Measurements from ENCODE around the gene PYGL. TPM values are rescaled to one million over a fixed set of nuclear protein-coding genes. Genes with fewer than 3 reads are reported as not detected.

The PYGL gene
- total and polyA plus RNA-seq, 2 donors (not counting 3 experiments of a cell fraction or from before 2014, with no cell fraction given) = 15.1 to 45.7 TPM

DNA sequence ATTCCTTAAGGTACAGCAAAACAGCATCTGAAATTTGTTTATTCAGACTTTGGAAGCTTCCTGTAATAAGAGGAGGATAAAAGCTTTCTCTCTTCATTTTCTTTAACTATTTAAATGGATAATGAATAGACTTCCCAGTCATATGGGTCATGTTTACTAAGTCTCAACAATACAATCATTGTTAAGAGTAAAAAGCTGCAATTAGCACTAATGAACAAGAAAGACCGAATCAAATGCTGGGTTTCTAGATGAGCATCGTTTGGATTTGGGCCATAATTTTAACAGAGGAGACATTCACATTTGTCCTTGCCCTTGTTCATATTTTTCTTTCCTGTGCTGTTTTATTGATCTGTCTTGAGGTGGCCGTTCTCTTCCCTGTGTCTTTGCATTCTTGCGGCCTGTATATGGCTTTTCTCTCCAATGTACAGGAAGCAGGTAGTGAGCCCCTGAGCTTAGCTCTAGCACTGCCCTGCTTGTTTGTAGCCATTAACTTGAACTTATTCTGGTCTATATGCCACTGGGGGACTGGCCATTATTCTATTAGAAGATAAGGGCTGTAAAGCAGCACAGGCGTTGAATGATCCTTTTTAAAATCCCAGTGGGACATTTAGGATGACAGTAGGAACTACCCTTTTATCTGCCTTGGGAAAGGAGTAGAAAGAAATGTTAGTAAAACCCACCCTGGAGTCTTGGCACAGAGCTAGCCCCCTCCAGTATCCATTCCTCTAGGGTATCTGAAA lies 37.8 kb downstream of the PYGL start:
- H3K9me1 ChIP-seq (replicated peaks; ENCODE audit: control insufficient read depth, extremely low read depth, insufficient read depth, low read length) = no peaks in the 10 kb centered on the region
- BruUV-seq (replicated peaks) = no TSS peak
- TF ChIP-seq EZH2 (IDR thresholded peaks at IDR 0.05; ENCODE audit: borderline replicate concordance, low read depth, low read length, severe bottlenecking) = no peak
- TF ChIP-seq JUN (IDR thresholded peaks at IDR 0.05; ENCODE audit: borderline replicate concordance, insufficient read depth, insufficient read length, low read depth) = no peak
- TF ChIP-seq, protein P1, sequence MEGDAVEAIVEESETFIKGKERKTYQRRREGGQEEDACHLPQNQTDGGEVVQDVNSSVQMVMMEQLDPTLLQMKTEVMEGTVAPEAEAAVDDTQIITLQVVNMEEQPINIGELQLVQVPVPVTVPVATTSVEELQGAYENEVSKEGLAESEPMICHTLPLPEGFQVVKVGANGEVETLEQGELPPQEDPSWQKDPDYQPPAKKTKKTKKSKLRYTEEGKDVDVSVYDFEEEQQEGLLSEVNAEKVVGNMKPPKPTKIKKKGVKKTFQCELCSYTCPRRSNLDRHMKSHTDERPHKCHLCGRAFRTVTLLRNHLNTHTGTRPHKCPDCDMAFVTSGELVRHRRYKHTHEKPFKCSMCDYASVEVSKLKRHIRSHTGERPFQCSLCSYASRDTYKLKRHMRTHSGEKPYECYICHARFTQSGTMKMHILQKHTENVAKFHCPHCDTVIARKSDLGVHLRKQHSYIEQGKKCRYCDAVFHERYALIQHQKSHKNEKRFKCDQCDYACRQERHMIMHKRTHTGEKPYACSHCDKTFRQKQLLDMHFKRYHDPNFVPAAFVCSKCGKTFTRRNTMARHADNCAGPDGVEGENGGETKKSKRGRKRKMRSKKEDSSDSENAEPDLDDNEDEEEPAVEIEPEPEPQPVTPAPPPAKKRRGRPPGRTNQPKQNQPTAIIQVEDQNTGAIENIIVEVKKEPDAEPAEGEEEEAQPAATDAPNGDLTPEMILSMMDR (IDR thresholded peaks at IDR 0.05; ENCODE audit: extremely low read depth in 1 of 2, insufficient read depth in 1 of 2, low read depth in 1 of 2, low read length in 2 of 2) = no peak
- no peak for TF ChIP-seq MYC (IDR thresholded peaks at IDR 0.05; ENCODE audit: low read depth, low read length)
- TF ChIP-seq FOS (IDR thresholded peaks at IDR 0.05; ENCODE audit: borderline replicate concordance, insufficient read depth, low read length) = no peak
- TF ChIP-seq POLR2A (IDR thresholded peaks at IDR 0.05; ENCODE audit: low read depth, low read length) = no peak
- no peak for TF ChIP-seq GATA2 (IDR thresholded peaks at IDR 0.05; ENCODE audit: insufficient read depth, insufficient read length, low read depth, low read length)
- TF ChIP-seq, protein P2, sequence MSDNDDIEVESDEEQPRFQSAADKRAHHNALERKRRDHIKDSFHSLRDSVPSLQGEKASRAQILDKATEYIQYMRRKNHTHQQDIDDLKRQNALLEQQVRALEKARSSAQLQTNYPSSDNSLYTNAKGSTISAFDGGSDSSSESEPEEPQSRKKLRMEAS (IDR thresholded peaks at IDR 0.05; ENCODE audit: insufficient read depth, insufficient read length) = no peak
- no peak for TF ChIP-seq POLR2AphosphoS5 (IDR thresholded peaks at IDR 0.05; ENCODE audit: insufficient read depth, low read depth, low read length)
- H3K4me2 ChIP-seq (ENCODE audit: insufficient read depth, low read length) = no peak overlapping the region
- no peaks in the 10 kb centered on the region for H3K4me1 ChIP-seq (ENCODE audit: control insufficient read depth, extremely low read depth, insufficient read depth, low read length)
- no peaks in the 10 kb centered on the region for H3K79me2 ChIP-seq (ENCODE audit: control insufficient read depth, insufficient read depth, low read length)
- no peaks in the 10 kb centered on the region for H3K36me3 ChIP-seq (ENCODE audit: control insufficient read depth in 2 of 2, extremely low read depth in 1 of 2, insufficient read depth in 2 of 2, low read length in 2 of 2)
- no peak overlapping the region for H3K9ac ChIP-seq (replicated peaks; ENCODE audit: extremely low read depth, insufficient read depth, low read length)
- dilution Hi-C loops (cut with MboI; ENCODE audit: extremely low pct_ligation_motif_present, low sequenced_read_pairs) (no loop called here), intact Hi-C loops (cut with micrococcal nuclease) (no loop called here)
- H2AFZ ChIP-seq (ENCODE audit: low read depth, low read length) = no peak overlapping the region
- FAIRE-seq = no peak
- H3K27me3 ChIP-seq (ENCODE audit: control insufficient read depth in 2 of 2, insufficient read depth in 2 of 2, low read length in 2 of 2) = no peaks in the 10 kb centered on the region
- H3K4me3 ChIP-seq (replicated peaks in 1 of 3; ENCODE audit: insufficient read depth in 1 of 3, low read depth in 1 of 3, low read length in 3 of 3) = no peak overlapping the region
- H3K27ac ChIP-seq (ENCODE audit: insufficient read depth, low read depth, low read length) = no peak overlapping the region
- ChIA-PET CTCF (interaction anchor here (1.1 kb wide), 1 partner anchor 46 kb away, joined by 3 read pairs; no protein-coding TSS in a partner anchor), POLR2A (no interaction called here)
- no peak for DNase-seq (ENCODE audit: low read depth, low spot score)
- H3K9me3 ChIP-seq (replicated peaks; ENCODE audit: control insufficient read depth, insufficient read depth, low read length) = no peaks in the 10 kb centered on the region
- no peaks in the 10 kb centered on the region for H4K20me1 ChIP-seq (replicated peaks; ENCODE audit: control insufficient read depth, extremely low read depth, insufficient read depth, low read length)
